HG02759 (cell line): Measurements from ENCODE around the gene MIEF2.
"Not testable (repeated sequence)": the region's sequence is repeated elsewhere in the genome, so short reads cannot be mapped to it uniquely, and the experiment has no call there.

Experiments used
- ATAC-seq: cut with Tn5 transposase; IDR thresholded peaks from one replicate; pipeline ENCODE4 v1.9.1; 2021; ENCODE audit warnings: mild to moderate bottlenecking, moderate library complexity; ENCODE audit not compliant: unreplicated experiment

MIEF2 gene

GRCh38 chr17:18260332-18261145 is at the start of gene MIEF2:
Gene MIEF2 (plus strand): TSS chr17:18260662. CDS start chr17:18262721, 2,059 bp downstream.
- peak; percentile 81 for ATAC-seq

DNA sequence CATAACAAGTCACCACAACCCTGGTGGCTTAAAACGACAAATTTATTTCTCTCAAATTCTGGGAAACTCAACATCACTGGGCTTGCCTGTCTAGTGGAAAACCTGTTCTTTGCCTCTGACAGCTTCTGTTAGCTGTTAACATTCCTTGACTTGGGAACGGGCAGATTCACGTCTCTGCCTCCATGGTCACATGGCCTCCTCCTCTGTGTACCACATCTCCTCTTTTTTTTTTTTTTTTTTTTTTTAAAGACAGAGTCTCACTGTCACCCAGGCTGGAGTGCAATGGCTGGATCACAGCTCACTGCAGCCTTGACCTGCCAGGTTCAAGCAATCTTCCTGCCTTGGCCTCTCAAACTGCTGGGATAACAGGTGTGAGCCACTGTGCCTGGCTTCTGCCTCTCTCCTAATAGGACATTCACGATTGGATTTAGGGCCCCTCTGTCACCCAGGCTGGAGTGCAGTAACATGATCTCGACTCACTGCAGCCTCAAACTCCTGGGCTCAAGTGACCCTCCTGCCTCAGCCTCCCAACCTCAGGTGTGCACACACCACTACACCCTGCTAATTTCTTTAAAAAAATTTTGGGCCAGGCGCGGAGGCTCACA is 46.7 kb upstream of the MIEF2 start:
- ATAC-seq: no peak

- ATAC-seq: not testable (repeated sequence)
These were observed 43.6 kb upstream of the MIEF2 start for GRCh38 chr17:18216906-18217305.

DNA sequence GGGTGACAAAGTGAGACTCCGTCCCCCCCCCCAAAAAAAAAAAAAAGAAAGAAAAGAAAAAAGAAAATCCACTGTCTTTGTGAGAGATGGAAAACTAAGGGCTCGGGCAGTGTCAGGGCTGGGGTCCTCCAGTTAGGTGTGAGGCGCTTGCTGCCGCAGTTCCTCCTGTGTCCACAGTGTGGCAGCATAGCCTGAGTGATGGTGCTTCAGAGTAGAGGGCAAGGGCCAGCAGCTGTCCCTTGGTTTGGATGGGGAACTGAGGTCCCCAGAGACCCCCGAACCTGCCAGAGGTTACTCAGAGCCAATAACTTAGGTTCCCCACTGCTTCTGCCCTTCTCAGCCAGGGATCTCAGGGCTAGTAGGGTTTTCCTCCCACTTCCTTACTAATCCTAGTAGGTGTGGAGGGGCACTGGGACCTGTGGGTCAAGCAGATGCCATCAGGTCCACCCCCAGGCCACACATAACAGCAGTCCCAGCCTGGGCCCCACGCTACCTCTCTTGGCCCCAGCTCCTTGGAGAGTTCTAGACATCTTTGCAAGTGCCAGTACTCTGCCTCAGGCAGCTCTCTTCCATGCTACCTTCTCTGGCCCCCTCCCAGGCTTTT is 42.9 kb upstream of the MIEF2 start:
- no peak for ATAC-seq

DNA sequence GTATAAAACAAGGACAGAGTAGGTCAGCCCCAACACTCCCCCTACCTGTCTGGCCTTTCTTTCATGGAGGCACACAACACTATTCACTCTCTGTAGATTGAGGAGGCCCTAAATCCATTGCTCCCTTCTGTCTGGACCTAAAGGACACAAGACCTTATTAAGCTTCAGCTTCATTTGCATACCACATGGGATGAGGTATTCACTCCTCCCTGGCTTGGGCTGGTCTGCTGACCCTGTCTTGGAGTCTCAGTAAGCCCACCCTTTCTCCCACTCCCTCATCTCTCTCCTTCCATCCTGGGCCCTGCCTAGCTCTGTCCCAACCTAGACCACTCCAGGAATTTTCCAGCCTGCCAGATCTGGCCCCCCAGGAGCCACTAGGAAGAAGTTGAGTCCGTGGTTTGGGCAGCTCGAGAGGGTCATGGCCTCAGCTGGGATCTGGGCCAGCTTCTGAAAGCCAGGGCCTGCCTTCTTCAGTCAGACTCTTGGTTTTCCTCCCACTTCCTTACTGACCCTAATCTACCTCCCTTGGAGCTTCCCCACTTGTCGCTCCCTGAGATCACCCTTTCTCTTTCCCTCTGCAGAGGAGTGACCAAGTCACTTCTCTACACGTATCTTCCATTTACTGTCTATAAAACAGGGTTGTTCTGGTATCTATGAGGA is 41.6 kb upstream of the MIEF2 start:
- no peak for ATAC-seq

- ATAC-seq: no peak
These were observed 36.4 kb upstream of the MIEF2 start for GRCh38 chr17:18224053-18224386.

DNA sequence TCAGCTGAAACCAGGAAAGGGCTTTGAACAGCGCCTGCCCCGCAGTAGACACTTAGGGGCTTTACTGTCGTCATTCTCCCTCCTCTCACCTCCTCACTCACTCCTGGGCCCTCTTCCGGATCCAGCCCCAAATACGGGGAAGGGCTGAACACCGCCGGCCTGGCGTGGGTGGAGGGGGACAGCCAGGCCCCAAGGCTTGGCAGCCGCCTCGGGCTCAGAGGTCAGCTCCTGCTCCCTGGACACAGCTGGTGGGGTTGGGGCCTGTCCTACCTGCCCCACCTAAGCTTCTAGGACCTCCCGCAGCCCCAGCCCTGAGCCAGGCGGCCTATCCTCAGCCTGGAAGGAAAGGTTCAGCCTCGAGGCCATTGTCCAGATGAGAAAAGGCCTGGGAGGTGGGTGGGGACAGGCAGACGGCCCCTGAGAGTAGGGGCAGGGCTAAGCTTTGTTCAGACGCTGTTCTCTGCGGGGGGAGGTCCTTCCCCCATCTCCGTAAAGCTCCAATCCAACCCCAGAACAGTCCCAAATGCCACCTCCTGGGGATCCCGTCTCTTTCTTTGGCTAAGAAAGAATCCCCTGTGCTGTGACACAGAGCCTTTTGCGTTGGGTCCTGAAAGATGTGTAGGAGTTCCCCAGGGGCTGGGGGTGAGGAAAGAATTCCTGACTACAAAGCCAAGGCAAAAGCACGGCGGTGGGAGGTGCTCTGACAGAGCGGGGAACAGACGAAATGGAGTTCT is 35.9 kb upstream of the MIEF2 start:
- ATAC-seq: no peak

GRCh38 chr17:18225121-18225641 is 35.3 kb upstream of the MIEF2 start, which contains the start of gene LLGL1:
Gene LLGL1 (plus strand): TSS chr17:18225635. CDS start chr17:18225683, 48 bp downstream.
- peak; percentile 97 for ATAC-seq

DNA sequence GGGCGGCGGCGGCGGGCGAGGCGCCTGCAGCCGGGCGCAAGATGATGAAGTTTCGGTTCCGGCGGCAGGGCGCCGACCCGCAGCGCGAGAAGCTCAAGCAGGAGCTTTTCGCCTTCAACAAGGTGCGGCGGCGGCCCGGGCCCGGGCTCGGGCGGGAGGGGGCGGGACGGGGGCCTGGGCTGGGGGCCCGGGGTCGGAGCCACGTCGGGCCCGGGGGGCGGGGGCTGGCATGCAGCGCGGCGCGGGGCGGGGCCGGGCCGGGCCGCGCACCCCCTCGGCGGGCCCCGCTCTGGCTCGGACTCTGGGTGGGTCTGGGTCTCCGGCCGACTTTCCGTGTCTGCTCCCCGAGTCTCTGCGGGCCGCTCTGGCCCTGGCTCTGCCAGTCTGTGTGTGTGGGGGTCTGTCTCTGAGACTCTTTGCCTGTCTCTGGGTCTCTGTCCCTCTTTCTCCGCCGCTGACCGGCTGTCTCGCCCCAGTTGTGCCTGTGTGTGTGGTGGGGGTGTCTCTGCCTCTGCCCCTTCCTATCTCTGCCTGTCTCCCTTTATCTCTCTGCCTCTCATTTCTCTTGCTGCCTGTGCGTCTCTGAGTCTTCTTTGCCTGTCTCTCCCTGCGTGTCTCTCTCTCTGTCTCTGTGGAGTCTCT is 34.7 kb upstream of the MIEF2 start:
- ATAC-seq: no peak

- ATAC-seq: no peak
These were observed 34.0 kb upstream of the MIEF2 start for GRCh38 chr17:18226284-18226945.

GRCh38 chr17:18227635-18228034 is 32.8 kb upstream of the MIEF2 start:
- no peak for ATAC-seq

- ATAC-seq: no peak
These were observed 32.2 kb upstream of the MIEF2 start for GRCh38 chr17:18228176-18228682.

- no peak for ATAC-seq
These were observed 31.2 kb upstream of the MIEF2 start for GRCh38 chr17:18229254-18229653.

GRCh38 chr17:18229771-18230170 is 30.7 kb upstream of the MIEF2 start:
- no peak for ATAC-seq

- ATAC-seq: no peak
These were observed 29.9 kb upstream of the MIEF2 start for GRCh38 chr17:18230288-18231141.

- no peak for ATAC-seq
These were observed 29.3 kb upstream of the MIEF2 start for GRCh38 chr17:18231164-18231563.

DNA sequence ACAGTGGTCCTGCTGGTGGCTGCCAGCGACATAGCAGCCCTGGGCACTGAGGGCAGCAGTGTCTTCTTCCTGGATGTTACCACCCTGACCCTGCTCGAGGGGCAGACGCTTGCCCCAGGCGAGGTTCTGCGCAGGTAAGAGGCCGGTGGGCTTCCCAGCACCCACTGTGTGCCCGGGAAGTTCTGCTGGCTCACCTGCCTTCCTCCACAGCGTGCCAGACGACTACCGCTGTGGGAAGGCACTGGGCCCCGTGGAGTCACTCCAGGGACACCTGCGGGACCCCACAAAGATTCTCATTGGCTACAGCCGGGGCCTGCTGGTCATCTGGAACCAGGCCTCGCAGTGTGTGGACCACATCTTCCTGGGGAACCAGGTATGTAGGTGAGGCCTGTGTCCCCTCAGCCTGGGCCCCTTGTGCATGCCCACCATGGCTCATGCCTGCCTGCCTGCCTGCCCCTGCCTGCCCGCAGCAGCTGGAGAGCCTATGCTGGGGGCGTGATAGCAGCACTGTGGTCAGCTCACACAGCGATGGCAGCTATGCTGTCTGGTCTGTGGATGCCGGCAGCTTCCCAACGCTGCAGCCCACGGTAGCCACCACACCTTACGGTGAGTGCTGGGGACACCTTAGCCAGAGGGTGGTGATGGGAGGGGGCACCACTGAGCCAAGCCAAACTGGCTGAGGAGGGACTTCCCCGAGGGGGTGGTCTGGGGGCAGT is 26.5 kb upstream of the MIEF2 start:
- ATAC-seq: no peak

- no peak for ATAC-seq
These were observed 25.5 kb upstream of the MIEF2 start for GRCh38 chr17:18234853-18235380.
